HT1080 (cell line): ENCODE data around the gene COA8. TPM values are rescaled to one million over a fixed set of nuclear protein-coding genes. Genes with fewer than 3 reads are reported as not detected.
"Not testable (repeated sequence)": the region's sequence is repeated elsewhere in the genome, so short reads cannot be mapped to it uniquely, and the experiment has no call there.

Source experiments
- DNase-seq: peaks from one replicate; pipeline ENCODE4 v3.0.0-alpha.2; 2015; ENCODE audit warnings: low read depth
- total RNA-seq: library from RNA; depleted of rRNA; stranded (reverse); fragments of >200 nt; shearing (Covaris generic); gene quantifications from 2 replicates; pipeline ENCODE4 v1.2.3, GENCODE V29; 2014

Gene COA8
- total RNA-seq, 1 experiment from 2014 or later: 50.6 TPM

DNA sequence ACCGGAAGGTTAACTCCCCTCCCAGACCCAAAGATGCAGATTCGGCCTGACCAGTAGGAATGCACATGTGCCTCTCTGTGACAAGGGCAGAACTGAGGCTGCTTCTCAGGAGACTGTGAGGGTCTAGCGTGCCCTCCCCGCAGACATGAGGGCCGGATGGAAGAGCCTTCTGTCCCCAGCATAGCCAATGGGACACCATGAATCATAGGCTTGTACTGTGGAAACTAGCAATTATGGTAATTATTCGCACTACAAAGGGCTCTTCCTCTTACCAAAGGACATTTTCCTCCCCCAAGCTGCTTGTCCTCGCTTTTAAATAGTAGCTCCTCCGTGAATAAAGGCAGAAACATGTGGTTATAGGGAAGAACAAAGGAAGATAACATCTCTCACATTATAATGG, 6.2 kb downstream of the COA8 start:
- no peak for DNase-seq

- no peak for DNase-seq
Measured at GRCh38 chr14:103569408-103569807, 6.6 kb downstream of the COA8 start.

GRCh38 chr14:103574104-103574503, 11.3 kb downstream of the COA8 start:
- no peak for DNase-seq

DNA sequence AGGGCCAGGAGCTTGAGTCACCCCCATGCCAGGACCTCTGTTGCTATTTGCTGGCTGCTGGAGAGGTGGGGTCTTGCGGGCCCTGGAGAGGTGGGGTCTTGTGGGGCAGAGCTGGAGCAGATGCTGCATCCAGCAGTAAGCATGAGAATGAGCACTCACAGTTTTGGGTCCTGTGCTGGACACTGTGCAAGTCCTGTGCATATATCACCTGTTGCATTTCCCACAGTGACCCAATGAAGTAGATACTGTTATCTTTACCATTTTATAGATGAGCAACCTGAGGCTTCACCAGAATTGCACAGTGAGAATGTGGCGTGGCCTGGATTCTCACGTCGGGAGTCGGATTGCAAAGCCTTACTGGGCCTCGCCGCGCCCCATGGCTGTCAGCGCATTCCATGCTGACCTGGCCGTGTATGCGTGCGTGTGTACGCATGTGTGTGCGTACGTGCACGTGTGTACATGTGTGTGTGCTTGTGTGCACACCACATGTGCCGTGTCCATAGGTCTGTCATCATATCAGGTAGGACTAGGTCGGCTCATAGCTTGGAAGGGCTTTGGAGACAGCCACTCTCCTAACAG, 12.0 kb downstream of the COA8 start:
- DNase-seq: no peak

DNA sequence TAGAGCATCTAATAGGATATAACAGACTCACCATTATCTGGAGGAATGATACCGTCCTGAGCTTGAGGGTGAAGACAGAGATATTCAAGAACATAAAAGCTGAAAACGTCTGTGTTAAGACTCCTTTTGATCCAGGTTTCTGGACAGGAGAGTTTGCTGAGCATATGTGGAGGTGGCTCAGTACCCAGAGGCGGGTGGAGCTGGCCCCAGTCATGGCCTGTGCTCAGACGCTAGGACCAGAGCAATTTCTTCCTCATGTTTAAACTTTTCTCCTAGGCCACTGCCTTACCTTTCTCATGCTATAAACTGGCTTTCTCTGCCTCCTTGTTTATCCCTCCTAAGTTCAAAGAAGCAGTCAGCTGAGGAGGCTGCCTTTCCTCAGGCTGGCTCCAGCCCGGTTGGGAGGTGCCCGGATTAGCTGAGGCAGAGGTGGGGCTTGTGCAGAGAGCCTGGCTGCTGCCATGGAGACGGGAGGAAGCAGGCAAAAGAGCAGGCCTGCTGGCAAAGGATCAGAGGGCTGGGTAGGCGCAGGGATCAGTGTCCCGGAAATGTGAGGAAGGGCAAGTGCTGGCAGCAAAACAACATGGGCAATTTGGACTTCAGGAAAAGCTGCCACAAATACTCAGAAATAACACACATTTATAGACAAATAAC, 13.7 kb downstream of the COA8 start:
- peak; percentile 90 for DNase-seq

DNA sequence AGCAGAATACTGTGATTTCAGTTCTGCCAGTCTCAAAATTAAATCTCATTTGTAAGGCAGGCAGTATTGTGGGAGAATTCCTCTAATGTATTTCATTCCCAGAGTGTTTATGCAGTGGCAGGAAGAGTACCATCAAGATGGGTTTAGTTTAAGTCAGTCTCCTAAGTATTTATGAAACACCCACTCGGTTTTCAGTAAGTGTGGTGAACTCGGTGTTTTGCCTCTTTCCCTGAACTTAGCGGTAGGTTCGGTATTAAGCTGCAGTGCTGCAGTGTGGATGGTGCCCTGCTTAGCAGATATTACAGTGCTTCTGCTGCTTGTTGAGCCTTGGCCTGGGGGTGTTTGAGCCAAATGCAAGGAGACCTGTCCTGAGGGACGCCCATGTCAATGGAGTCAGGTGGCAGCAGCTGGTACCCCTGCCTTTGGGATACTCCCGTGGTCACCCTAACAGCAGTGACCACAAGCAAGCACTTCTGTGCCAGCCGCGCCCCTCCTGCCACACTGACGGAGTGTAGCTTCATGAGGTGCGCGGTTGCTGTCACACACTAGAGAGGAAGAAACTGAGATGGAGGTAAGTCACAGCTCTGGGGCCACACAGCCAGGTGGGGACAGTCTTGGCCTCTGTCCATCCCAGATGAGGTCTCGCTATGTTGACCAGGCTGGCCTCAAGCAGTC, 15.8 kb downstream of the COA8 start:
- no peak for DNase-seq

DNA sequence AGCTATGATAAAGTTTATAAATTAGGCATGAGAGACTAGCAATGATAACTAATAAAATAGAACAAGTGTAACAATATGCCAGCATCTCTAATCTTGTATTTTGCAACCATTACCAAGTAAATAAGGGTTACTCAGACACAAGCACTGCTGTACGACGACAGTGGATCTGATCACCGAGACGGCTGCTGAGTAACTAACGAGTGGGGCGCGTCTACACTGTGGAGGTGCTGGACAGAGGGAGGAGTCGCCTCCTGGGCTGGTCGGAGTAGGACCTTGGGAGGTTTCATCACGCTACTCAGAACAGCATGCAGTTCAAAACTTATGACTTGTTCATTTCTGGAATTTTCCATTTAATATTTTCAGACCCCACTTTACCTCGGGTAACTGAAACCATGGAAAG, 18.4 kb downstream of the COA8 start:
- DNase-seq: no peak

- no peak for DNase-seq
Measured at GRCh38 chr14:103581954-103582703, 19.4 kb downstream of the COA8 start.

- no peak for DNase-seq
Measured at GRCh38 chr14:103584326-103584915, 21.7 kb downstream of the COA8 start.

- DNase-seq: no peak
Measured at GRCh38 chr14:103593577-103593976, 30.8 kb downstream of the COA8 start.

DNA sequence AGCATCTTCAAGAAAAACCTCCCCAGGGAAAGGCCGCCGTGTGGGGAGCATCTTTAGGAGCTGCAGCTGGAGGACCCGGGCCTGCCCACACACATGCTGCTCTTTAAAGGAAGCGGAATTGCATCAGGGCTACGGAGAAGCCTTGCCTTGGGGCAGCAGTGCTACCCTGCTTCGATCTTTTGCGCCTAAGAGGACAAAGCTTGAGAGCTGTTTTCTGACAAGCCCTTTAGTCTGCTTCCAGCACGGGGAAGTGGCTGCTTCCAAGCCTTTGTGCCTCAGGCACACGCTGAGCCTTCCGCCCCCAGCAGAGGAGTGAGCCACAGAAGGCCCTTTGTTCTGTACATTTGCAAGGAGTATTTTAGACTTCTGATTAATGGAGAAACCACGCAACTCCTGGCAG, 31.5 kb downstream of the COA8 start:
- DNase-seq: peak; percentile 86

- peak; percentile 92 for DNase-seq
Measured at GRCh38 chr14:103597623-103598377, 35.0 kb downstream of the COA8 start.

DNA sequence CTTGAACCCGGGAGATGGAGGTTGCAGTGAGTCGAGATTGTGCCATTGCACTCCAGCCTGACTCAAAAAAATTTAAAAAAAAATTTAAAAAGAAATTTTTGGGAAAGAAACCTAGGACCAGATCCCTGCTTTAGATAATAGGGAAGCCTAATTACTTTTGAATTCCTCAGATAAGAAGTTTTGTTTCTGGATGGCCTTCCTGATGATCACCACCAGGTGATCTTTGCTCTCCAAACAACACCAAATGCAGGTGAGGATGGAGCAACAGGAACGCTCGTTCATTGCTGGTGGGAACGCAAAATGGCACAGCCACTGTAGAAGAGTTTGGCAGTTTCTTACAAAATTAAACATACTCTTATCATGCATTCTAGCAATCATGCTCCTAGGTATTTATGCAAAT, 37.7 kb downstream of the COA8 start:
- DNase-seq: no peak

DNA sequence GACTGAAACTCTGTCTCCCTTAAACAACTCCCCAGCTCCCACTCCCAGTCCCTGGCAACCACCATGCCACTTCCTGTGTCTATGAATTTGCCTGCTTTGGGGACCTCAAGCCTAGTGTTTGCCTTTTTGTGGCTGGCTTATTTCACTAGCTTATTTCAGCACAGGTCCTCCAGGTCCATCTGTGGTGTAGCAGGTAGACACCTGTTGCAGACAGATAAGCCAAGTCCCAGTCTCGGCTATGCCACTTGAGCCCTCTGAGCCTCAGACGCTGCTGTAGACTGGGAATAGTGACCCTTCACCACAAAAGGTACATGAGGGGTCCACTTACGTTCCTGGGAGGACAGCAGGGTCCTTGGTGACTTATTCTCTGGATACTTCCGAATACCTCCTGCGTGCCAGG, 41.9 kb downstream of the COA8 start:
- no peak for DNase-seq

DNA sequence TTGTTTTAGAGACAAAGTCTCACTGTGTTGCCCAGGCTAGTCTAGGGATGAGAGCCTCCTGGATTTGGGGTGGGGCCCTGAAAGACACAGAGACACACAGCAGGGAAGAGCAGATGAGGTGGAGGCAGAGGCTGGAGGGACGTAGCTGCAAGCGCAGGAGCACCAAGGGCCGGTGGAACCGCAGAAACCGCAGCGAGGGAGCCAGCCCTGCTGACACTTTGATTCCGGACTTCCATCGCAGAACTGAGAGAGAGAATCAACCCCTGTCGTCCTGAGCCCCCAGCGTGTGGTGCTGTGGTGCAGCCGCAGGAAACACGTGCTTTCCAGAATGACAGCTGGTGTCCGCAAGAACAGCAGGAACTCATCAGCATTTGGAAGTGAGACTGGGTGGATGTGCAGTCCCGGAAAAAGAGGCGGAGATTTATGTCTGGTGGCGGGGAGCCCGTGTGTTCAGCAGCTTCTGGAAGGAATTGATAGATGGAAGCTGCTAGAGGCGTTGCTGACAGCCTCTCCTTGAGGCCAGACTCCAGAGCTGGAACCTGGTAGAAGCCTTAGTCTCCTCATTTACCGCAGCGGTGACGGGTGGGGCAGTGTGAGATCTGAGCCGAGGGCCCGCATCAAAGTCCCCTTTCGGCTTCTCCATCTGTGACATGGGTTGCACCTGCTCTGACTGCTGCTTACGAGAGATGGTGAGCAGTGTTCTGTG, 44.4 kb downstream of the COA8 start:
- peak; percentile 91 for DNase-seq

- DNase-seq: no peak
Measured at GRCh38 chr14:103607822-103608221, 45.1 kb downstream of the COA8 start.

- not testable (repeated sequence) for DNase-seq
Measured at GRCh38 chr14:103609081-103609480, 46.3 kb downstream of the COA8 start.

- DNase-seq: no peak
Measured at GRCh38 chr14:103611215-103611614, 48.5 kb downstream of the COA8 start.

DNA sequence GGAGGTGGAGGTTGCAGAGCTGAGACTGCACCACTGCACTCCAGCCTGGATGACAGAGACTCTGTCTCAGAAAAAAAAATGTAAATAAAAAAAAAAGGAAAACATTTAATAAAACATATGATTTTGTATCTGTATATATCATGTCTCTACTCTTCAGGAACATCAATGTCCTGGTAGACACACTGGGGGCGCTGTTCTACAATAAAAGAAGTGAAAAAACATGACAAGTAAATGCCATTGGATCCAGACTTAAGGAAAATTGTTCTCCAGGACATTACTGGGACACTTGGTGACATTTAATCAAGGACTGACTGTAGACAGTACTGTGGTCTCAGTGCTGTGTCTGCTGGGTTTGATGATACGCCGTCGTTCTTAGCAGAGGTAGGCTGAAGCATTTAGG, 50.8 kb downstream of the COA8 start:
- peak; percentile 13 for DNase-seq

DNA sequence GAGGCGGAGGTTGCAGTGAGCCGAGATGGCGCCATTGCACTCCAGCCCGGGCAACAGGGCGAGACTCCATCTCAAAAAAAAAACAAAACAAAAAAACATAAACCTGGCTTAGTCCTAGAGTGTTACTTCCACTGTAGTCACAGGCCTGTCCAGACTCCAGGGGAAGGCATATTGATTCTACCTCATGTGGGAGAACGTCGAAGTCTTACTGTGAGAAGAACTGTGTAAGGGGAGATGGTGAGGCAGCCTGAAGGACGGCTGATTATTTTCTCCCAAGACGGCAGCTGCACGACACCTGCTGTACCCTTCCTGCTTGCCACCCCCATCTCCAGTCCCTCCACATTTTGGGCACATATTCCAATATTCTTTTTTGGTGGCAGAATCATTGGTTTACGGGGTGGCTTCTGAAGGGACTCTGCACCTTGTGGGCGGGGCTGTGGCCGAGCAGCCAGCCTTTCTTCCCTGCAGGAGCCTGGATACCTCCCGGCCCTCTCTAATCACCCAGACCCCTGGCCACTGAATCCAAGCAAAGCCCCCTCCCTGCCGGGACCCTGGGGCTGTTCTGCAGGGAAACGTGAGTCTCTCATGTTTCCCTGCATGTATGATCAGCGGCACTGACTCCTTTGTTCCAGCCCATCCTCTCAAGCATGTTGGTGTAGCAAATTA, 54.0 kb downstream of the COA8 start:
- DNase-seq: no peak
